GM18526 (cell line): ENCODE results near the gene COL5A1.

Experiments
- POLR2A ChIP-seq: IDR thresholded peaks from 3 replicates; pipeline ENCODE4 v1.6.1; 2011; ENCODE audit not compliant: insufficient read length; ENCODE audit errors: extremely low read depth

COL5A1 gene

GRCh38 chr9:134641173-134641989 is at the start of gene COL5A1:
TSS of gene COL5A1 (plus strand) at chr9:134641803. CDS start at chr9:134642188, 385 bp downstream.
- TF ChIP-seq POLR2A: no peak

- TF ChIP-seq POLR2A: no peak
Observed at GRCh38 chr9:134592018-134592818, 49.4 kb upstream of the COL5A1 start.

- no peak for TF ChIP-seq POLR2A
Observed at GRCh38 chr9:134592819-134593200, 48.8 kb upstream of the COL5A1 start.

- TF ChIP-seq POLR2A: no peak
Observed at GRCh38 chr9:134593286-134594077, 48.1 kb upstream of the COL5A1 start.

- TF ChIP-seq POLR2A: no peak
Observed at GRCh38 chr9:134594078-134594941, 47.3 kb upstream of the COL5A1 start.

- TF ChIP-seq POLR2A: no peak
Observed at GRCh38 chr9:134595014-134595413, 46.6 kb upstream of the COL5A1 start.

- no peak for TF ChIP-seq POLR2A
Observed at GRCh38 chr9:134597041-134597913, 44.3 kb upstream of the COL5A1 start.

- TF ChIP-seq POLR2A: no peak
Observed at GRCh38 chr9:134597957-134598883, 43.4 kb upstream of the COL5A1 start.

- TF ChIP-seq POLR2A: no peak
Observed at GRCh38 chr9:134598884-134599245, 42.7 kb upstream of the COL5A1 start.

GRCh38 chr9:134600371-134600770 is 41.2 kb upstream of the COL5A1 start:
- TF ChIP-seq POLR2A: no peak

- no peak for TF ChIP-seq POLR2A
Observed at GRCh38 chr9:134600836-134601638, 40.6 kb upstream of the COL5A1 start.

GRCh38 chr9:134601764-134602163 is 39.8 kb upstream of the COL5A1 start:
- TF ChIP-seq POLR2A: no peak
